DOHH2 (cell line): ENCODE data around the gene MLIP.

ENCODE experiments used
- H3F3A ChIP-seq: fragments of 200-600 bp; sonication (generic), shearing (Covaris generic); 2 replicates; pipeline ENCODE4 v1.6.0; 2016; ENCODE audit warnings: antibody characterized with exemption, mild to moderate bottlenecking; ENCODE audit not compliant: control insufficient read depth, insufficient read depth
- H3K27ac ChIP-seq: fragments of 200-600 bp; sonication (generic); 2 replicates; pipeline ENCODE4 v1.5.1; 2014; ENCODE audit warnings: low read depth, mild to moderate bottlenecking, low read length, moderate library complexity
- H3K27me3 ChIP-seq: fragments of 200-600 bp; sonication (generic); 2 replicates; pipeline ENCODE4 v1.6.1; 2014; ENCODE audit warnings: mild to moderate bottlenecking, low read length, mixed read lengths; ENCODE audit not compliant: control insufficient read depth
- H3K36me3 ChIP-seq: fragments of 200-600 bp; sonication (generic); 2 replicates; pipeline ENCODE4 v1.6.1; 2014; ENCODE audit warnings: mild to moderate bottlenecking, low read length, moderate library complexity, mixed read lengths; ENCODE audit not compliant: control insufficient read depth
- H3K4me1 ChIP-seq: fragments of 200-600 bp; sonication (generic); 2 replicates; pipeline ENCODE4 v1.6.1; 2014; ENCODE audit warnings: mild to moderate bottlenecking, low read length, mixed read lengths; ENCODE audit not compliant: control insufficient read depth
- H3K4me2 ChIP-seq: fragments of 200-600 bp; sonication (generic); 2 replicates; pipeline ENCODE4 v1.6.0; 2014; ENCODE audit warnings: mild to moderate bottlenecking, low read length, moderate library complexity
- H3K4me3 ChIP-seq: fragments of 200-600 bp; sonication (generic); 2 replicates; pipeline ENCODE4 v1.5.1; 2014; ENCODE audit warnings: mild to moderate bottlenecking, low read length, mixed read lengths
- H3K79me2 ChIP-seq: fragments of 200-600 bp; sonication (generic); 2 replicates; pipeline ENCODE4 v1.6.1; 2014; ENCODE audit warnings: mild to moderate bottlenecking, low read length, mixed read lengths; ENCODE audit not compliant: control insufficient read depth
- H3K9me2 ChIP-seq: fragments of 200-600 bp; sonication (generic); replicated peaks from 2 replicates; pipeline ENCODE4 v1.6.1; 2014; ENCODE audit warnings: mild to moderate bottlenecking, low read length, mixed read lengths; ENCODE audit not compliant: control insufficient read depth
- H3K9me3 ChIP-seq: fragments of 200-600 bp; sonication (generic); 2 replicates; pipeline ENCODE4 v1.6.1; 2014; ENCODE audit warnings: antibody characterized with exemption, low read length, mixed read lengths; ENCODE audit not compliant: control insufficient read depth, insufficient read depth
- H4K20me1 ChIP-seq: fragments of 200-600 bp; sonication (generic); 2 replicates; pipeline ENCODE4 v1.6.0; 2014; ENCODE audit warnings: low read depth, mild to moderate bottlenecking, antibody characterized with exemption, low read length, moderate library complexity; ENCODE audit not compliant: control insufficient read depth, insufficient read depth
- CTCF ChIP-seq: fragments of 200-600 bp; sonication (generic); IDR thresholded peaks from one replicate; pipeline ENCODE4 v1.5.1; 2014; ENCODE audit warnings: antibody characterized with exemption, mild to moderate bottlenecking, low read depth, low read length; ENCODE audit not compliant: poor library complexity, severe bottlenecking
- EZH2phosphoT487 ChIP-seq: fragments of 200-600 bp; sonication (generic); IDR thresholded peaks from 2 replicates; pipeline ENCODE4 v1.6.1; 2017; ENCODE audit warnings: borderline replicate concordance, mild to moderate bottlenecking, antibody characterized with exemption, low read length, moderate library complexity, mixed read lengths

The MLIP gene

GRCh38 chr6:54099225-54099624 lies 12.0 kb upstream of the MLIP start:
- Histone ChIP-seq H3F3A (no peaks in the 10 kb centered on the region), H3K4me2 (no peak overlapping the region), H3K27ac (no peak overlapping the region), H3K79me2 (no peaks in the 10 kb centered on the region), H3K9me3 (no peaks in the 10 kb centered on the region), H4K20me1 (no peaks in the 10 kb centered on the region), H3K27me3 (no peaks in the 10 kb centered on the region), H3K4me1 (no peaks in the 10 kb centered on the region), H3K4me3 (no peak overlapping the region), H3K36me3 (no peaks in the 10 kb centered on the region), H3K9me2 (no peaks in the 10 kb centered on the region)
- TF ChIP-seq CTCF (no peak), EZH2phosphoT487 (no peak)

GRCh38 chr6:54100411-54101006 lies 10.7 kb upstream of the MLIP start:
- Histone ChIP-seq H3K79me2 (no peaks in the 10 kb centered on the region), H3K9me2 (no peaks in the 10 kb centered on the region), H3K27ac (no peak overlapping the region), H3F3A (no peaks in the 10 kb centered on the region), H3K4me3 (no peak overlapping the region), H4K20me1 (no peaks in the 10 kb centered on the region), H3K4me1 (no peaks in the 10 kb centered on the region), H3K36me3 (no peaks in the 10 kb centered on the region), H3K4me2 (no peak overlapping the region), H3K9me3 (no peaks in the 10 kb centered on the region), H3K27me3 (no peaks in the 10 kb centered on the region)
- no peak for TF ChIP-seq EZH2phosphoT487
- TF ChIP-seq CTCF, result no peak

- Histone ChIP-seq H3K4me3 (no peak overlapping the region), H3K4me1 (no peaks in the 10 kb centered on the region), H3F3A (no peaks in the 10 kb centered on the region), H3K27me3 (no peaks in the 10 kb centered on the region), H3K27ac (no peak overlapping the region), H3K9me3 (no peaks in the 10 kb centered on the region), H4K20me1 (no peaks in the 10 kb centered on the region), H3K36me3 (no peaks in the 10 kb centered on the region), H3K9me2 (no peaks in the 10 kb centered on the region), H3K79me2 (no peaks in the 10 kb centered on the region), H3K4me2 (no peak overlapping the region)
- TF ChIP-seq EZH2phosphoT487 (no peak), CTCF (no peak)
These were observed 9.0 kb upstream of the MLIP start for GRCh38 chr6:54102238-54102637.
